GM21423 (cell line): Measurements from ENCODE around the gene DMD.
A peak's percentile ranks its signal among the peaks of the same experiment; 100 is the strongest.

Experiments
- ATAC-seq: cut with Tn5 transposase; IDR thresholded peaks from one replicate; pipeline ENCODE4 v1.9.1; 2021; ENCODE audit warnings: mild to moderate bottlenecking, moderate library complexity; ENCODE audit not compliant: unreplicated experiment

The DMD gene

GRCh38 chrX:31168551-31168950 lies 2042.8 kb downstream of the DMD start:
- peak; percentile 94 for ATAC-seq

- ATAC-seq: no peak
These were observed 2044.5 kb downstream of the DMD start for GRCh38 chrX:31166832-31167231.

GRCh38 chrX:31166416-31166815 lies 2044.9 kb downstream of the DMD start:
- ATAC-seq: no peak

- no peak for ATAC-seq
These were observed 2045.9 kb downstream of the DMD start for GRCh38 chrX:31165241-31166035.

GRCh38 chrX:31154946-31155345 lies 2056.4 kb downstream of the DMD start:
- no peak for ATAC-seq

GRCh38 chrX:31153475-31154047 lies 2057.8 kb downstream of the DMD start:
- ATAC-seq: no peak

GRCh38 chrX:31147175-31147574 lies 2064.2 kb downstream of the DMD start:
- no peak for ATAC-seq

GRCh38 chrX:31139961-31140360 lies 2071.4 kb downstream of the DMD start:
- ATAC-seq: no peak

GRCh38 chrX:31138124-31138523 lies 2073.2 kb downstream of the DMD start:
- no peak for ATAC-seq

- ATAC-seq: peak; percentile 92
These were observed 2075.2 kb downstream of the DMD start for GRCh38 chrX:31136144-31136611.

GRCh38 chrX:31132821-31133241 lies 2078.5 kb downstream of the DMD start:
- ATAC-seq: no peak

- ATAC-seq: no peak
These were observed 2080.7 kb downstream of the DMD start for GRCh38 chrX:31130457-31131220.

- ATAC-seq: no peak
These were observed 2082.5 kb downstream of the DMD start for GRCh38 chrX:31128855-31129254.

- ATAC-seq: no peak
These were observed 2083.6 kb downstream of the DMD start for GRCh38 chrX:31127716-31128115.

GRCh38 chrX:31126205-31126604 lies 2085.1 kb downstream of the DMD start:
- ATAC-seq: no peak

- no peak for ATAC-seq
These were observed 2086.8 kb downstream of the DMD start for GRCh38 chrX:31124536-31124935.

- no peak for ATAC-seq
These were observed 2088.0 kb downstream of the DMD start for GRCh38 chrX:31123335-31123734.

GRCh38 chrX:31117266-31117665 lies 2094.1 kb downstream of the DMD start:
- ATAC-seq: no peak

- no peak for ATAC-seq
These were observed 2096.0 kb downstream of the DMD start for GRCh38 chrX:31115398-31115797.

- ATAC-seq: no peak
These were observed 2096.5 kb downstream of the DMD start for GRCh38 chrX:31114858-31115257.

GRCh38 chrX:31112226-31112999 lies 2098.9 kb downstream of the DMD start:
- ATAC-seq: no peak
